OCI-LY7 (cell line): Measurements from ENCODE around the gene FBXL15.

Source experiments
- CTCF ChIP-seq: fragments of 200-600 bp; sonication (generic); conservative IDR thresholded peaks from 2 replicates; pipeline ENCODE4 v1.5.1; 2014; ENCODE audit warnings: mild to moderate bottlenecking, antibody characterized with exemption, low read length, moderate library complexity, mixed read lengths
- EZH2phosphoT487 ChIP-seq: fragments of 200-600 bp; sonication (generic); IDR thresholded peaks from 2 replicates; pipeline ENCODE4 v1.6.1; 2018; ENCODE audit warnings: low read depth, borderline replicate concordance, mild to moderate bottlenecking, mixed run types, antibody characterized with exemption, low read length, moderate library complexity, mixed read lengths

- TF ChIP-seq CTCF, result no peak
- no peak for TF ChIP-seq EZH2phosphoT487
These were observed 48.0 kb downstream of the FBXL15 start for GRCh38 chr10:102468683-102469082.
